Stimulated activated memory B cell treated with anti-CD40 and anti-IgM and Interleukin-4, amounts not matched to agents 10 μg/mL and 1 μg/mL and 100 μg/mL, for 72 hours (primary cell): ENCODE measurements around the gene KIF9.
"Not testable (repeated sequence)": the region's sequence is repeated elsewhere in the genome, so short reads cannot be mapped to it uniquely, and the experiment has no call there.

ENCODE experiments used
- ATAC-seq: fragments of 150-1000 bp; cut with Tn5 transposase; 2 replicates; pipeline ENCODE4 v1.10.0; 2021
- H3K27ac Mint-ChIP-seq: one replicate; pipeline ENCODE4 v1.8.0; 2022; ENCODE audit warnings: mild to moderate bottlenecking, mixed read lengths
- H3K27me3 Mint-ChIP-seq: one replicate; pipeline ENCODE4 v1.8.0; 2022; ENCODE audit warnings: mixed read lengths
- H3K36me3 Mint-ChIP-seq: one replicate; pipeline ENCODE4 v1.8.0; 2022; ENCODE audit warnings: mixed read lengths
- H3K4me1 Mint-ChIP-seq: one replicate; pipeline ENCODE4 v1.8.0; 2022; ENCODE audit warnings: mixed read lengths
- H3K4me3 Mint-ChIP-seq: one replicate; pipeline ENCODE4 v1.8.0; 2022; ENCODE audit warnings: mild to moderate bottlenecking, moderate library complexity, mixed read lengths
- H3K9me3 Mint-ChIP-seq: one replicate; pipeline ENCODE4 v1.8.0; 2022; ENCODE audit warnings: mixed read lengths

Gene KIF9

GRCh38 chr3:47193871-47194859 is 88.4 kb downstream of the KIF9 start:
- no peak overlapping the region for H3K27ac Mint-ChIP-seq
- no peaks in the 10 kb centered on the region for H3K4me1 Mint-ChIP-seq
- no peaks in the 10 kb centered on the region for H3K27me3 Mint-ChIP-seq
- peaks cover 6% of the 10 kb centered on the region for H3K36me3 Mint-ChIP-seq
- no peaks in the 10 kb centered on the region for H3K9me3 Mint-ChIP-seq
- no peak overlapping the region for H3K4me3 Mint-ChIP-seq
- no peak for ATAC-seq

GRCh38 chr3:47186285-47186684 is 96.3 kb downstream of the KIF9 start:
- no peaks in the 10 kb centered on the region for H3K9me3 Mint-ChIP-seq
- H3K4me3 Mint-ChIP-seq: no peak overlapping the region
- no peaks in the 10 kb centered on the region for H3K27me3 Mint-ChIP-seq
- no peaks in the 10 kb centered on the region for H3K4me1 Mint-ChIP-seq
- ATAC-seq: no peak
- H3K36me3 Mint-ChIP-seq: no peaks in the 10 kb centered on the region
- no peak overlapping the region for H3K27ac Mint-ChIP-seq

GRCh38 chr3:47181685-47182084 is 100.9 kb downstream of the KIF9 start:
- H3K27me3 Mint-ChIP-seq, H3K4me3 Mint-ChIP-seq, H3K36me3 Mint-ChIP-seq, H3K4me1 Mint-ChIP-seq, H3K9me3 Mint-ChIP-seq, H3K27ac Mint-ChIP-seq, ATAC-seq: not testable (repeated sequence)

GRCh38 chr3:47180011-47180410 is 102.6 kb downstream of the KIF9 start:
- not testable (repeated sequence) for H3K9me3 Mint-ChIP-seq, H3K36me3 Mint-ChIP-seq, H3K27ac Mint-ChIP-seq, ATAC-seq, H3K4me3 Mint-ChIP-seq, H3K27me3 Mint-ChIP-seq
- peaks cover 12% of the 10 kb centered on the region for H3K4me1 Mint-ChIP-seq
